GM19023 (cell line): ENCODE data around the gene EOGT.

Experiments used
- ATAC-seq: cut with Tn5 transposase; IDR thresholded peaks from one replicate; pipeline ENCODE4 v1.9.1; 2021; ENCODE audit warnings: mild to moderate bottlenecking, moderate library complexity; ENCODE audit not compliant: unreplicated experiment

Gene EOGT

DNA sequence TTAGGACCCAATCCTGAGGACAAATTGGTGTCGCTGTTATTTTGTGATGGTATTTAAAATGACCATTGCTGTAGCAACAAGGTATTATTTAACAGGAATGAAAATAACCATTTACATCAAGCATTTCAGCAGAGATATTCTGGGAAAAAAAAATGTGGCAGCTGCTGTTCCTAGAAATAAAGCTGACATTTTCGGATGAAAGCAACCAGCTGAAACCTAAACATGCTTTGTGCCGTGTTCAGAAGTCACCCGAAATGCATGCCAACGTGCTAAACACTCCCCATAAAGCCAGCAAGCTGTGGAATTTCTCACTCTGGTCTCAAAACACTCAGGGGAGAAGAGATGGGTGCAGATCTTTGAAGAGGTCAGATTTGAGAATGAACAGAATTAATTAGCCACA, 49.6 kb downstream of the EOGT start:
- no peak for ATAC-seq

DNA sequence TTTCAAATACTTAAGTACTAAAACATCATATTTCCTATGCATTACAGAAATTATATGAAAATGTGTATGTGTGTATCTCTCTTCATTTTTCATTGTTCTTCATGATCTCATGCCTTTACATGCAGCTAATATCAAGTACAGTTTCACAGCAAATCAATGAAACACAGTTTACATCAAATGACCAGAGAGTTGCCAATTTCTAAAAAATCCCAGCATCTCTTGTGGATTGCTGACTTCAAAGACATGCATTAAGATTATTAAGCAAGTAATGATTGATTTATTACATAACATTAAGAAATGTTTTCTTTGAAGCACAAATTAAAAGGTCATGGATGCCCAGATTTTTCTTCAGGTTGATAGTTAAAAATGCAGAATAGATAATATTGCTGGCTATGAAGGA, 50.1 kb downstream of the EOGT start:
- ATAC-seq, result no peak

DNA sequence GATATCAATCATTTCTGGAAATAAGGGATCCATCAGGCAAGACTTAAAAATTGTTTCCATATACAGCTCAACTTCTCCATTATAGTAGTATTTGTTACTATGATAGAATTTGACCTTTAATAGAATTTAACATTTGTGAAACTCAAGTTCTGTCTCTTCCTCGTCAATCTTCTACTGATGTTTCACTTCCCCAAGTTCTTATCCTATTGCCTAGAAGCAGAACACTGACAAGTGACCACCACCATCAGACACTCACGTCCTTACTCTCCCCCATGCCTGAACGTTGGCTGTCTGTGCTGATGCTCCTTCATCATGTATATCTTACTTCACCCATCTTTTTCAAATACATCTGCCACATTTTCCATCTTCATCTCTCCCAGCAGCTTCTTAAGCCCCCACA, 54.6 kb downstream of the EOGT start:
- ATAC-seq, result no peak

DNA sequence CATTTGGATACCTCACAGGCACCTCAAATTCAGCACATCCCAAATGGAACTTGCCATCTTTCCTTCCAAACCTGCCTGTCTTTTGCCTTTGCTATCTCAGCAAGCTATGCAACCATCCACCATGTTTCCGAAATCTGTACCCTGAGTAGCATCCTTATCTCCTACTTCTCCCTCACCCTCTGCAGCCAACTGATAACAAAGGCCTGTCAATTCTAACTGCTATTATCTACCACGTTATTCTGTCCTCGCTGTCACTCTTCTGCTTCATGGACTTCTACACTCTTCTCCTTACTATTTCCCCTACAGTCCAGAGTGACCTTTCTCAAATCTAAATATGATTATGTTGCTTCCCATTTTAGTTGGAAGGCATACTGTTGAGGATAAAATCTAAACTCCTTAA, 55.6 kb downstream of the EOGT start:
- ATAC-seq, result no peak

DNA sequence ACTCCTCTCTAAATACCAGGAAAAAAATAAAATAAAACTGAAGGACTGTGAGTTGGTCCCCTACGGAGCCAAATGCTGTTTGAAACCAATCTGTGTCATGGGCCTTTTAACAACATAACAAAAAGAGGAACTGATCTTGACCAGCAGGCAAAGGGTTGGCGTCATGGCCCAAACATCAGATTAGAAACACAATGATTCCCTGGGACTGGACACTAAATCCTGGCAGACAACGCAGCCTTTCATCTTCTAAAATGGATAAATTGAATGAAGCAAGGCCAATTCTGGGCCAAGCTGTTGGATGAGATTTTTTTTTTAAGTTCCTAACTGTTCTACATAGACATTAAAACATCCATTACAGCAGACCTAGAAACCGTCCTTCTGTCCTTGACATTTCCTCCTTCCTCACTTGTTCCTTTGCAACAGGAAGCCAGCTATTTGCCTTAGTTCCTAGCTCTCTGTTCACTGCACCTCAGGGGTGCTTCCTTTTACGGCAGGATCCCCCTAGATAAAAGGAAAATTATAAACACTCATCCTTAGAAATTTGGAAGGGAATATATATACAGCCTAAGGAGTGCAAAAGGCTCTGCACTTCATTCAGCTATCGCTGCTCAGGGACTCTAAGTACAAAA, 59.6 kb downstream of the EOGT start:
- ATAC-seq, result no peak

DNA sequence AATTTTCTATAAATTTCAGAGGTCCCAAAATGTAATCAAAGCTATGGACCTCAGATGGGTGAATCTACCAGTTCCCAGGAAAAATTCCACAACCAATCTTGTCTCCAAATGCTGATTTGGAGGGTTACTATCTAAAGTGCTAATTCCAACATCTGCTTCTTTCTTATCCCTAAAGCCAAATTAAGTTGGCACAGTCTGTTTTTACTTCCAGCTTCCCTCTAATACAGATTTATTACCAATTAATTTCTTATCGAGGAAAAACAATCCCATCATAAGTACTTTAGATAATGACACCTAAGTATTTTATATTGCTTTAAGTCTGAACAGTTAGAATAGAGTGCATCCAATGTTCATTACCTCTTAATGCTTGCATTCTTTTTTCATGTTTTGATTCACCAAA, 68.3 kb downstream of the EOGT start:
- no peak for ATAC-seq

DNA sequence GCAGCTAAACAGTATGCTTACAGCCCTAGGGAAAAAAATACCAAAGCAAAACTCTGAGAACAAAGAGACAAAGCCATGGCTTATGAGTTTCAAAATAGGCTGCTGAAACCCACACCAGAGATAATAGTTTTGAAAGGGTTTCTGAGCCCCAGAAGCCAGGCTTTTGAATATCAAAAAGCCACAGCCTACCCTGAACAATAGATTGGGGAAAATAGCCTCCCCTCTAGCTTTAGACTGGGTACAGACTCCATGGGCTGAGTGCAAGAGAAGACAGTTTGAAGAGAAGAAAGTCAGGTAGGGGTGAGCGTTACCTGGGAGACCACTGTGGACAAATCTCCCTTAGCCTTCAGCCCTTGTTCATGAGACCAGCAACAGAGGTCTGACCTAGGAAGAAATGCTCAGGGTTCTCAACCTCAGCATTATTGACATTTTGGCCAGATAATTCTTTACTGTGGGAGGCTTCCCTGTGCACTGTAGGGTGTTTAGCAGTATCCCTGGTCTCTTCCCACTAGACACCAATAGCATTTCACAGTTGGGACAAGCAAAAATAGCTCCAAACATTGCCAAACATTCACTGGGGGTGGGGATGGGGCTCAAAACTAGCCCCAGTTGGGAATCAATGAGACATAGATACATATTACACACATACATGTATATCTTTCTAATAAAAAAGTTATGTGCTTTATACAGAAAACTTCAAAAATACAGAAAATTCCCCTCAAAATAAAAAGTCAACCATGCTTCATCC, 69.6 kb downstream of the EOGT start:
- ATAC-seq, result no peak

DNA sequence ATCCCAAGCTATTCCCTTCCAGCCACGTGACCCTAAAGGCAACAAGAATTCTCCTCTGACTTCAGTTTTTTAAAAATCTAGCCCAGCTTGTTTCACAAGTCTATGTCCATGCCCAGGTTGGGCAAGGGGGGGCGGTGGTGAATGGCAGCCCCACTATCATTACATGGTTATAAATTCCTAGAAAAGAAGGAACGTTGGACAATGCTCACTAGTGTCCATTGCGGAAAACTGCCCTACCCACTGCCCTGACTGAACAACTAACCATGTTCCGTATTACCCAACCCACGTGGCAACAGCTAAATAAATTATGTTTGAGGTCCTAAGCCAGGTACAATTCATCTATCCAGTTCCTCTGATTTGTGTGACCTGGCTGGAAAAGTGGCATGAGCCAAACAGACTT, 72.4 kb downstream of the EOGT start:
- ATAC-seq, result no peak

DNA sequence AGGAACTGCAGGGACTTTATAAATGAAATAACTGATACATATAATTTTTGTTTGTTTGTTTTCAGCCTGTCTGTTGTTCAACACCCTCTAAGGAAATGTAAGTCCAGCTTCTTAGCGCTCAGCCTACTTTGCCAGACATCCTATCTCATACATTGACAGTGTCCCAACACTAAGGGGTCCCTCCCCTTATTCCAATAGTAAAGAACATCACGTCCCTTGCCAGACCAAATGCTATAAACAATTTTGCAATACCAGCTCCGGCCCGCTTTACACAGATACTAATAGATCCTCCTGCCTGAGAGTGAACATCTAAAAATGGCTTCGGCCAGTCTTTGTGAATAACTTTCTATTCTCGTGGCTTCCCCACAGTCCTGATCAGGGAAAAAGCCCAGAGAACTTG, 76.6 kb downstream of the EOGT start:
- no peak for ATAC-seq

DNA sequence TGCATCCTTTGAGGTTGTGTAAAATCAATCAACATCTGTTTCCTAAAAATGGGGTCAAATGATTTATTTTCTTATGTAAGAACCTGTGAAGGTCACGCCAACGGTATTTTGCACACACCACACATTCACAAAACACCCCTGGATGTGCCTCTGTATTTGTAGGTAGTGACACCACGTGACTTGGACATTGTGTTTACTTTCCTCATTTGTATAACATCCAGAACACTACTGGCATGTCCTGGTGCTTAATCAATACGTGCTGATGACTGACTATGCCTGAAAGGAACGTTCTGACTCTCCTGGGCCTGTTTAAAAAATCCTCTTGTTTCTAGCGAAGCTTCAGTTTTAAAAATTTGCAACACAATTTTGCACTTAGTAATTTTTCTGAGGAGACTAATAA, 77.7 kb downstream of the EOGT start:
- ATAC-seq, result no peak

DNA sequence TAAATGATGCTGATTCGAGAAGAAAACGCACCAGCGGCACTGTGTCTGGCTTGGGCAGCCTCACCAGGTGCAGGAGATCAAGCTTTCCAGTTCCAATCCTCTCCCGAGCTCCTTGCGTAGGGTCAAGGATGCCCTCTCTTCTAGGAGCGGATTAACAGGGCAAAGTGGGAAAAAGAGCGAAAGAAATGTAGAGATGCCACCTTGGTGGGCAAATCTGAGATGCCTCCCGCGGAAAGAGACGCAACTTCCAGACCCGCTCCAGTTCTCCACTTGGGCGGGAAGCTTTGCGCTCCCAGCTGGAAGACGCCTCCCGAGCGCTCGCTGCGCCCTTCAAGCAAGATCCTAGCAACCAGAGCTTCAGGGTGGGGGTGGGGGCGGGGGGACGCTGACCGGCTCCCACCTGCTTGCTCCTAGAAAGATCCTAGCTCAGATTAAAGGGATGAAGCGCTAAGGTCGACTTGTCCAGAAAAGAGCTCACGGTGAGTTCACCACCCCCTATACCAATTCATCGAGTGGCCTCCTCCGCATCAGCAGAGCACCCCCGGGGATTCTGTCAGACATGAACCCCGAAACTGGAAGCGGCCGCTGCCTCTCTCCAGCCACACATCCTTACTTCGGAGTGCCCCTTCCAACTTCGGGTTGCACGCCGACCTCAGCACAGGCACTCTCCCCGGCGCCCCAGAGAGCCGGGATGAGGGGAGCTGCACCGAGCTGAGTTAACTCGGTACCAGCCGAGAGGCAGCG, 81.9 kb downstream of the EOGT start:
- no peak for ATAC-seq
